HepG2 (cell line): ENCODE data around the gene SERHL2. TPM values are rescaled to one million over a fixed set of nuclear protein-coding genes. Genes with fewer than 3 reads are reported as not detected.

Experiments
- CENPX ChIP-seq: sonication (generic); formaldehyde crosslinking; IDR thresholded peaks from 2 replicates; pipeline ENCODE4 v1.9.0; 2021; ENCODE audit warnings: mild to moderate bottlenecking, missing genetic modification reagents, moderate library complexity
- DDIT3 ChIP-seq: sonication (generic); formaldehyde crosslinking; IDR thresholded peaks from 2 replicates; pipeline ENCODE4 v1.4.0; 2020; ENCODE audit warnings: mild to moderate bottlenecking, missing genetic modification reagents
- ERF ChIP-seq: IDR thresholded peaks from 2 replicates; pipeline ENCODE4 v1.6.1; 2018; ENCODE audit warnings: missing biosample characterization, missing genetic modification reagents
- HMG20B ChIP-seq: conservative IDR thresholded peaks from 2 replicates; pipeline ENCODE4 v1.6.1; 2016; ENCODE audit warnings: missing genetic modification reagents, missing compliant biosample characterization
- HNRNPH1 ChIP-seq: fragments of 200-400 bp; formaldehyde crosslinking; optimal IDR thresholded peaks from 2 replicates; pipeline ENCODE3; 2017; ENCODE audit warnings: mild to moderate bottlenecking, low read depth, low read length
- JDP2 ChIP-seq: sonication (generic); formaldehyde crosslinking; IDR thresholded peaks from 2 replicates; pipeline ENCODE4 v1.8.1; 2022; ENCODE audit warnings: missing genetic modification reagents, borderline replicate concordance
- KDM3A ChIP-seq: IDR thresholded peaks from 2 replicates; pipeline ENCODE4 v1.6.1; 2018; ENCODE audit warnings: low read depth, missing compliant biosample characterization
- KLF15 ChIP-seq: sonication (generic); formaldehyde crosslinking; IDR thresholded peaks from 2 replicates; pipeline ENCODE4 v1.8.1; 2023; ENCODE audit warnings: borderline replicate concordance, mild to moderate bottlenecking, inconsistent platforms, missing genetic modification reagents, mixed read lengths
- MYNN ChIP-seq: sonication (generic); formaldehyde crosslinking; IDR thresholded peaks from 2 replicates; pipeline ENCODE4 v1.4.0; 2020; ENCODE audit warnings: mild to moderate bottlenecking, low read depth, missing genetic modification reagents
- NFKB2 ChIP-seq: sonication (generic); formaldehyde crosslinking; IDR thresholded peaks from 2 replicates; pipeline ENCODE4 v1.4.0; 2020; ENCODE audit warnings: missing genetic modification reagents, borderline replicate concordance
- PHF5A ChIP-seq: IDR thresholded peaks from one replicate; pipeline ENCODE4 v1.6.1; 2018; ENCODE audit warnings: low read depth, missing genetic modification reagents; ENCODE audit not compliant: unreplicated experiment
- RARA ChIP-seq: IDR thresholded peaks from 2 replicates; pipeline ENCODE4 v1.6.1; 2016; ENCODE audit warnings: missing genetic modification reagents, missing compliant biosample characterization
- RBFOX2 ChIP-seq: fragments of 200-400 bp; formaldehyde crosslinking; IDR thresholded peaks from 2 replicates; pipeline ENCODE4 v1.6.1; 2017; ENCODE audit warnings: low read depth, mild to moderate bottlenecking, low read length
- REL ChIP-seq: sonication (generic); formaldehyde crosslinking; conservative IDR thresholded peaks from 2 replicates; pipeline ENCODE4 v1.8.0; 2022; ENCODE audit warnings: mild to moderate bottlenecking, missing genetic modification reagents, moderate library complexity
- RFXANK ChIP-seq: IDR thresholded peaks from 2 replicates; pipeline ENCODE4 v1.6.1; 2016
- SIX4 ChIP-seq: sonication (generic); formaldehyde crosslinking; IDR thresholded peaks from 2 replicates; pipeline ENCODE4 v1.4.0; 2020; ENCODE audit warnings: missing genetic modification reagents
- SMAD3 ChIP-seq: sonication (generic); formaldehyde crosslinking; IDR thresholded peaks from 2 replicates; pipeline ENCODE4 v1.4.0; 2020; ENCODE audit warnings: missing genetic modification reagents
- ZBTB42 ChIP-seq: sonication (generic); formaldehyde crosslinking; IDR thresholded peaks from 2 replicates; pipeline ENCODE4 v1.5.0; 2020; ENCODE audit warnings: mild to moderate bottlenecking, missing genetic modification reagents
- ZGPAT ChIP-seq: IDR thresholded peaks from 2 replicates; pipeline ENCODE4 v1.6.1; 2016; ENCODE audit warnings: mild to moderate bottlenecking
- ZKSCAN5 ChIP-seq: sonication (generic); formaldehyde crosslinking; IDR thresholded peaks from 2 replicates; pipeline ENCODE4 v1.5.1; 2020; ENCODE audit warnings: mild to moderate bottlenecking, missing genetic modification reagents
- ZNF253 ChIP-seq: sonication (generic); formaldehyde crosslinking; IDR thresholded peaks from 2 replicates; pipeline ENCODE4 v1.8.0; 2022; ENCODE audit warnings: mild to moderate bottlenecking, missing genetic modification reagents, borderline replicate concordance
- ZNF441 ChIP-seq: sonication (generic); formaldehyde crosslinking; IDR thresholded peaks from 2 replicates; pipeline ENCODE4 v1.7.0; 2021; ENCODE audit warnings: missing genetic modification reagents, borderline replicate concordance
- ZNF773 ChIP-seq: sonication (generic); formaldehyde crosslinking; IDR thresholded peaks from 2 replicates; pipeline ENCODE4 v1.4.0; 2020; ENCODE audit warnings: missing genetic modification reagents, borderline replicate concordance
- ZSCAN12 ChIP-seq: sonication (generic); formaldehyde crosslinking; IDR thresholded peaks from 2 replicates; pipeline ENCODE4 v1.9.0; 2021; ENCODE audit warnings: mild to moderate bottlenecking, missing genetic modification reagents
- polyA plus RNA-seq, 8 experiments: library from polyadenylated mRNA; depleted of rRNA in 3 of 8; stranded (reverse) in 7 of 8; unstranded in 1 of 8; fragments of >200 nt; fragmentation: Illumina TruSeq in 4 of 8; extraction: Trizol in 4 of 8; gene quantifications; 2 replicates each; pipeline versions ENCODE4 v1.2.1 to v1.2.3, GENCODE V29; 2011 to 2016; ENCODE audit warnings: low read depth in 4 of 8, missing spikeins in 1 of 8, mixed read lengths in 1 of 8; ENCODE audit not compliant: insufficient read depth in 1 of 8
- total RNA-seq, 5 experiments: library from RNA; depleted of rRNA; stranded (reverse); fragments of >200 nt; fragmentation: Illumina TruSeq; extraction: Trizol; gene quantifications; 2 replicates each; pipeline ENCODE4 v1.2.3, GENCODE V29; 2016; ENCODE audit warnings: low read depth in 1 of 5
- TF ChIP-seq, protein P1 (sequence below): sonication (generic); formaldehyde crosslinking; IDR thresholded peaks from 2 replicates; pipeline ENCODE4 v1.5.1; 2020; ENCODE audit warnings: missing genetic modification reagents, mild to moderate bottlenecking, borderline replicate concordance
- TF ChIP-seq, protein P2 (sequence below): sonication (generic); formaldehyde crosslinking; IDR thresholded peaks from 2 replicates; pipeline ENCODE4 v1.5.0; 2020; ENCODE audit warnings: missing genetic modification reagents, mild to moderate bottlenecking, borderline replicate concordance

The SERHL2 gene
- total and polyA plus RNA-seq, 2 of the 13 experiments (the other 11 are each of a cell fraction or from before 2014, with no cell fraction given): 1.0 to 1.8 TPM

- TF ChIP-seq PHF5A (CRISPR knock-in tag) (no peak), KLF15 (CRISPR knock-in tag) (no peak), HMG20B (CRISPR knock-in tag) (no peak), KDM3A (no peak), ERF (CRISPR knock-in tag) (peak; percentile 52; the same call in 1 of the 2 replicates), ZBTB42 (CRISPR knock-in tag) (no peak), MYNN (CRISPR knock-in tag) (no peak), HNRNPH1 (no peak), ZNF253 (CRISPR knock-in tag) (no peak), CENPX (CRISPR knock-in tag) (no peak), RBFOX2 (no peak), SMAD3 (CRISPR knock-in tag) (no peak), RARA (CRISPR knock-in tag) (peak; percentile 62), ZNF441 (CRISPR knock-in tag) (no peak), RFXANK (CRISPR knock-in tag) (no peak), DDIT3 (CRISPR knock-in tag) (no peak), ZNF773 (CRISPR knock-in tag) (0 out of 2 replicates have a peak, but pooled peaks have one; percentile 30), SIX4 (CRISPR knock-in tag) (no peak), ZGPAT (CRISPR knock-in tag) (0 out of 2 replicates have a peak, but pooled peaks have one; percentile 38), REL (CRISPR knock-in tag) (no peak), JDP2 (CRISPR knock-in tag) (no peak), ZKSCAN5 (CRISPR knock-in tag) (no peak), ZSCAN12 (CRISPR knock-in tag) (peak; percentile 66; the same call in 1 of the 2 replicates), NFKB2 (peak; percentile 79; the same call in 1 of the 2 replicates)
- TF ChIP-seq, protein P1, sequence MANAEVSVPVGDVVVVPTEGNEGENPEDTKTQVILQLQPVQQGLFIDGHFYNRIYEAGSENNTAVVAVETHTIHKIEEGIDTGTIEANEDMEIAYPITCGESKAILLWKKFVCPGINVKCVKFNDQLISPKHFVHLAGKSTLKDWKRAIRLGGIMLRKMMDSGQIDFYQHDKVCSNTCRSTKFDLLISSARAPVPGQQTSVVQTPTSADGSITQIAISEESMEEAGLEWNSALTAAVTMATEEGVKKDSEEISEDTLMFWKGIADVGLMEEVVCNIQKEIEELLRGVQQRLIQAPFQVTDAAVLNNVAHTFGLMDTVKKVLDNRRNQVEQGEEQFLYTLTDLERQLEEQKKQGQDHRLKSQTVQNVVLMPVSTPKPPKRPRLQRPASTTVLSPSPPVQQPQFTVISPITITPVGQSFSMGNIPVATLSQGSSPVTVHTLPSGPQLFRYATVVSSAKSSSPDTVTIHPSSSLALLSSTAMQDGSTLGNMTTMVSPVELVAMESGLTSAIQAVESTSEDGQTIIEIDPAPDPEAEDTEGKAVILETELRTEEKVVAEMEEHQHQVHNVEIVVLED (CRISPR knock-in tag): no peak
- TF ChIP-seq, protein P2, sequence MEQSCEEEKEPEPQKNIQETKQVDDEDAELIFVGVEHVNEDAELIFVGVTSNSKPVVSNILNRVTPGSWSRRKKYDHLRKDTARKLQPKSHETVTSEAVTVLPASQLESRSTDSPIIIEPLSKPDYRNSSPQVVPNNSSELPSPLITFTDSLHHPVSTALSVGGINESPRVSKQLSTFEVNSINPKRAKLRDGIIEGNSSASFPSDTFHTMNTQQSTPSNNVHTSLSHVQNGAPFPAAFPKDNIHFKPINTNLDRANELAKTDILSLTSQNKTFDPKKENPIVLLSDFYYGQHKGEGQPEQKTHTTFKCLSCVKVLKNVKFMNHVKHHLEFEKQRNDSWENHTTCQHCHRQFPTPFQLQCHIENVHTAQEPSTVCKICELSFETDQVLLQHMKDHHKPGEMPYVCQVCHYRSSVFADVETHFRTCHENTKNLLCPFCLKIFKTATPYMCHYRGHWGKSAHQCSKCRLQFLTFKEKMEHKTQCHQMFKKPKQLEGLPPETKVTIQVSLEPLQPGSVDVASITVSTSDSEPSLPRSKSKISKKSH (CRISPR knock-in tag): no peak
Observed at GRCh38 chr22:42536166-42536565, 17.6 kb upstream of the SERHL2 start (continued).
